Measurements from ENCODE around the gene FBXW11.

- no peak for TF ChIP-seq TARDBP (IDR thresholded peaks at IDR 0.05; ENCODE audit: borderline replicate concordance)
- TF ChIP-seq POLR2AphosphoS5 (IDR thresholded peaks at IDR 0.05; ENCODE audit: low read length), result no peak
- peak; percentile 68 to 91; a peak in 2 of 4 replicates for TF ChIP-seq EP300 (IDR thresholded peaks at IDR 0.05; ENCODE audit: borderline replicate concordance in 1 of 2, control insufficient read depth in 1 of 2, low read depth in 2 of 2, low read length in 2 of 2)
- TF ChIP-seq CBX5 (IDR thresholded peaks at IDR 0.05; ENCODE audit: low read depth), result 0 out of 2 replicates have a peak, but pooled peaks have one; percentile 48
- TF ChIP-seq SMC3 (IDR thresholded peaks at IDR 0.05; ENCODE audit: borderline replicate concordance, low read length), result no peak
- TF ChIP-seq, protein P1, sequence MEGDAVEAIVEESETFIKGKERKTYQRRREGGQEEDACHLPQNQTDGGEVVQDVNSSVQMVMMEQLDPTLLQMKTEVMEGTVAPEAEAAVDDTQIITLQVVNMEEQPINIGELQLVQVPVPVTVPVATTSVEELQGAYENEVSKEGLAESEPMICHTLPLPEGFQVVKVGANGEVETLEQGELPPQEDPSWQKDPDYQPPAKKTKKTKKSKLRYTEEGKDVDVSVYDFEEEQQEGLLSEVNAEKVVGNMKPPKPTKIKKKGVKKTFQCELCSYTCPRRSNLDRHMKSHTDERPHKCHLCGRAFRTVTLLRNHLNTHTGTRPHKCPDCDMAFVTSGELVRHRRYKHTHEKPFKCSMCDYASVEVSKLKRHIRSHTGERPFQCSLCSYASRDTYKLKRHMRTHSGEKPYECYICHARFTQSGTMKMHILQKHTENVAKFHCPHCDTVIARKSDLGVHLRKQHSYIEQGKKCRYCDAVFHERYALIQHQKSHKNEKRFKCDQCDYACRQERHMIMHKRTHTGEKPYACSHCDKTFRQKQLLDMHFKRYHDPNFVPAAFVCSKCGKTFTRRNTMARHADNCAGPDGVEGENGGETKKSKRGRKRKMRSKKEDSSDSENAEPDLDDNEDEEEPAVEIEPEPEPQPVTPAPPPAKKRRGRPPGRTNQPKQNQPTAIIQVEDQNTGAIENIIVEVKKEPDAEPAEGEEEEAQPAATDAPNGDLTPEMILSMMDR (IDR thresholded peaks at IDR 0.05 in 2 of 3, conservative IDR thresholded peaks at IDR 0.05 in 1 of 3; ENCODE audit: control insufficient read depth in 2 of 3, extremely low read depth in 1 of 3, insufficient read depth in 1 of 3, low read depth in 3 of 3, low read length in 3 of 3), result no peak
- peak; percentile 84 for TF ChIP-seq JUND (IDR thresholded peaks at IDR 0.05; ENCODE audit: low read depth, low read length)
- peak; percentile 100 for TF ChIP-seq JUNB (IDR thresholded peaks at IDR 0.05)
- TF ChIP-seq FOS (IDR thresholded peaks at IDR 0.05; ENCODE audit: borderline replicate concordance, extremely low read depth, insufficient read length), result no peak
- no peak for TF ChIP-seq ZZZ3 (IDR thresholded peaks at IDR 0.05; ENCODE audit: control insufficient read depth, insufficient read length, low read depth)
- TF ChIP-seq, protein P2, sequence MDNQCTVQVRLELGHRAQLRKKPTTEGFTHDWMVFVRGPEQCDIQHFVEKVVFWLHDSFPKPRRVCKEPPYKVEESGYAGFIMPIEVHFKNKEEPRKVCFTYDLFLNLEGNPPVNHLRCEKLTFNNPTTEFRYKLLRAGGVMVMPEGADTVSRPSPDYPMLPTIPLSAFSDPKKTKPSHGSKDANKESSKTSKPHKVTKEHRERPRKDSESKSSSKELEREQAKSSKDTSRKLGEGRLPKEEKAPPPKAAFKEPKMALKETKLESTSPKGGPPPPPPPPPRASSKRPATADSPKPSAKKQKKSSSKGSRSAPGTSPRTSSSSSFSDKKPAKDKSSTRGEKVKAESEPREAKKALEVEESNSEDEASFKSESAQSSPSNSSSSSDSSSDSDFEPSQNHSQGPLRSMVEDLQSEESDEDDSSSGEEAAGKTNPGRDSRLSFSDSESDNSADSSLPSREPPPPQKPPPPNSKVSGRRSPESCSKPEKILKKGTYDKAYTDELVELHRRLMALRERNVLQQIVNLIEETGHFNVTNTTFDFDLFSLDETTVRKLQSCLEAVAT (IDR thresholded peaks at IDR 0.05), result no peak
- TF ChIP-seq, protein P3, sequence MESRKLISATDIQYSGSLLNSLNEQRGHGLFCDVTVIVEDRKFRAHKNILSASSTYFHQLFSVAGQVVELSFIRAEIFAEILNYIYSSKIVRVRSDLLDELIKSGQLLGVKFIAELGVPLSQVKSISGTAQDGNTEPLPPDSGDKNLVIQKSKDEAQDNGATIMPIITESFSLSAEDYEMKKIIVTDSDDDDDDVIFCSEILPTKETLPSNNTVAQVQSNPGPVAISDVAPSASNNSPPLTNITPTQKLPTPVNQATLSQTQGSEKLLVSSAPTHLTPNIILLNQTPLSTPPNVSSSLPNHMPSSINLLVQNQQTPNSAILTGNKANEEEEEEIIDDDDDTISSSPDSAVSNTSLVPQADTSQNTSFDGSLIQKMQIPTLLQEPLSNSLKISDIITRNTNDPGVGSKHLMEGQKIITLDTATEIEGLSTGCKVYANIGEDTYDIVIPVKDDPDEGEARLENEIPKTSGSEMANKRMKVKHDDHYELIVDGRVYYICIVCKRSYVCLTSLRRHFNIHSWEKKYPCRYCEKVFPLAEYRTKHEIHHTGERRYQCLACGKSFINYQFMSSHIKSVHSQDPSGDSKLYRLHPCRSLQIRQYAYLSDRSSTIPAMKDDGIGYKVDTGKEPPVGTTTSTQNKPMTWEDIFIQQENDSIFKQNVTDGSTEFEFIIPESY (IDR thresholded peaks at IDR 0.05), result no peak
- TF ChIP-seq EGR1 (IDR thresholded peaks at IDR 0.05; ENCODE audit: borderline replicate concordance in 1 of 2, low read depth in 2 of 2, low read length in 2 of 2), result no peak
- no peak for TF ChIP-seq NFYB (IDR thresholded peaks at IDR 0.05; ENCODE audit: insufficient read depth, low read depth, low read length)
Measured at GRCh38 chr5:171989276-171989675, 17.2 kb downstream of the FBXW11 start.
